Right lobe of liver (tissue), 6 donors: ENCODE results near the gene COL7A1. TPM values are rescaled to one million over a fixed set of nuclear protein-coding genes. Genes with fewer than 3 reads are reported as not detected.

Experiments used
- ATAC-seq, 4 donors: fragments of 200-7000 bp; cut with Tn5 transposase; one replicate each; pipeline ENCODE4 v1.9.1; 2020; ENCODE audit warnings: mild to moderate bottlenecking in 4 of 4, moderate library complexity in 4 of 4
- DNase-seq, 3 donors: peaks; one replicate each; pipeline ENCODE4 v3.0.0-alpha.2; 2020
- H3K27ac ChIP-seq, 3 donors: fragments of 200-600 bp; one replicate each; pipeline ENCODE4 v1.8.0; 2022
- H3K27me3 ChIP-seq, 2 donors: fragments of 200-600 bp; one replicate each; pipeline ENCODE4 v1.8.0; 2022
- H3K36me3 ChIP-seq, 4 donors: fragments of 200-600 bp; sonication (generic) in 1 of 4; one replicate each; pipeline versions ENCODE4 v1.5.1 to v1.8.0; 2017 to 2022; ENCODE audit warnings: control low read depth in 1 of 4
- H3K4me1 ChIP-seq, 4 donors: fragments of 200-600 bp; sonication (generic) in 1 of 4; one replicate each; pipeline versions ENCODE4 v1.5.1 to v1.8.0; 2017 to 2022; ENCODE audit warnings: control low read depth in 1 of 4
- H3K4me3 ChIP-seq, 3 donors: fragments of 200-600 bp; one replicate each; pipeline ENCODE4 v1.8.0; 2022
- H3K9me3 ChIP-seq, 4 donors: fragments of 200-600 bp; sonication (generic) in 1 of 4; one replicate each; pipeline versions ENCODE4 v1.5.1 to v1.8.0; 2017 to 2022; ENCODE audit warnings: control low read depth in 1 of 4
- CTCF ChIP-seq, 4 donors: fragments of 200-600 bp in 3 of 4; fragments of 450-650 bp in 1 of 4; IDR thresholded peaks; one replicate each; pipeline versions ENCODE4 v1.5.1 to v1.8.0; 2016 to 2022; ENCODE audit warnings: antibody characterized with exemption in 4 of 4, mild to moderate bottlenecking in 2 of 4
- POLR2A ChIP-seq: fragments of 450-650 bp; IDR thresholded peaks from one replicate; pipeline ENCODE4 v1.6.1; 2017; ENCODE audit warnings: antibody characterized with exemption, mild to moderate bottlenecking
- WGBS: methylation state at CpG from one replicate; pipeline ENCODE4 v1.1.6; 2018; ENCODE audit warnings: low coverage, low lambda C conversion rate; ENCODE audit not compliant: insufficient coverage; ENCODE audit errors: missing lambda C conversion rate; 5-methylcytosine and 5-hydroxymethylcytosine counted together
- intact Hi-C, 2 donors: fragments of 100-400 bp; cut with DNase I; formaldehyde crosslinking; loops; one replicate each; pipeline versions ENCODE4 v1.11.2 to v1.14.1; 2022
- total RNA-seq, 6 experiments: library from RNA; depleted of rRNA in 2 of 6; stranded (reverse); fragments of >200 nt in 2 of 6; fragmentation: NEBNext Ultra II Directional in 3 of 6; extraction: Animal tissue kit (Norgen Biotek cat#: 25700) in 3 of 6; gene quantifications; one replicate each; pipeline versions ENCODE4 v1.1.0 to v1.2.4, GENCODE V29; 2016 to 2023
- donor health status: DM: no; HTN: yes; CAD: no.
- donor health status: DM: no; HTN: no; CAD: no.
- donor health status: DM: no; HTN: no; CAD: no.
- donor health status: DM: no; HTN: yes; CAD: no.
- donor health status: DM: no; HTN: yes; CAD: no.

Gene COL7A1
- total RNA-seq, 6 experiments from 2014 or later = 0.31 to 1.7 (median 1.1) TPM

GRCh38 chr3:48595526-48596121 is 495 bp upstream of the COL7A1 start:
- no peak overlapping the region for H3K4me3 ChIP-seq
- no peaks in the 10 kb centered on the region for H3K4me1 ChIP-seq
- no peak overlapping the region for H3K27ac ChIP-seq
- peaks cover 0 to 23% (median 12%) of the 10 kb centered on the region in 4 donors for H3K36me3 ChIP-seq
- WGBS = 25% methylated on average over 2 of the region's 10 CpGs
- TF ChIP-seq POLR2A = no peak
- no peak for TF ChIP-seq CTCF (IDR thresholded peaks at IDR 0.05)
- no peaks in the 10 kb centered on the region for H3K27me3 ChIP-seq
- no peaks in the 10 kb centered on the region for H3K9me3 ChIP-seq
- ATAC-seq (no peak), DNase-seq (no peak)
- intact Hi-C loops = no loop called here

GRCh38 chr3:48594417-48595049 is 596 bp downstream of the COL7A1 start:
- no peaks in the 10 kb centered on the region for H3K27me3 ChIP-seq
- no peak for DNase-seq
- no peaks in the 10 kb centered on the region for H3K9me3 ChIP-seq
- H3K27ac ChIP-seq = no peak overlapping the region
- TF ChIP-seq CTCF (IDR thresholded peaks at IDR 0.05) (no peak), POLR2A (no peak)
- intact Hi-C loops = no loop called here
- no peaks in the 10 kb centered on the region for H3K4me1 ChIP-seq
- no peak overlapping the region for H3K4me3 ChIP-seq
- WGBS = 40% methylated on average over 17 of the region's 39 CpGs
- H3K36me3 ChIP-seq = peaks cover 0 to 13% (median 4%) of the 10 kb centered on the region in 4 donors
- no peak for ATAC-seq

GRCh38 chr3:48593337-48593736 is 1.8 kb downstream of the COL7A1 start:
- no peak overlapping the region for H3K4me3 ChIP-seq
- H3K36me3 ChIP-seq = peaks cover 0 to 2% (median 0%) of the 10 kb centered on the region in 4 donors
- intact Hi-C loops = no loop called here
- H3K4me1 ChIP-seq = no peaks in the 10 kb centered on the region
- no peak for ATAC-seq
- no peaks in the 10 kb centered on the region for H3K9me3 ChIP-seq
- TF ChIP-seq POLR2A (no peak), CTCF (IDR thresholded peaks at IDR 0.05) (no peak)
- DNase-seq = no peak
- no peaks in the 10 kb centered on the region for H3K27me3 ChIP-seq
- H3K27ac ChIP-seq = no peak overlapping the region
- 100% methylated on average over 2 of the region's 9 CpGs for WGBS

GRCh38 chr3:48592519-48593087 is 2.5 kb downstream of the COL7A1 start:
- 80% methylated on average over 1 of the region's 21 CpGs for WGBS
- Histone ChIP-seq H3K4me3 (no peak overlapping the region), H3K36me3 (no peaks in the 10 kb centered on the region), H3K27me3 (no peaks in the 10 kb centered on the region), H3K9me3 (no peaks in the 10 kb centered on the region), H3K27ac (no peak overlapping the region), H3K4me1 (no peaks in the 10 kb centered on the region)
- TF ChIP-seq CTCF (IDR thresholded peaks at IDR 0.05) = no peak
- TF ChIP-seq POLR2A = no peak
- intact Hi-C loops = no loop called here
- no peak for ATAC-seq
- no peak for DNase-seq
